ENCODE measurements around the gene SNAP29. TPM values are rescaled to one million over a fixed set of nuclear protein-coding genes. Genes with fewer than 3 reads are reported as not detected.

The SNAP29 gene
- total and polyA plus RNA-seq, 9 of the 15 experiments (the other 6 are each of a cell fraction or from before 2014, with no cell fraction given), result 19.5 to 250 (median 75.9) TPM

GRCh38 chr22:20847318-20847822, 11.4 kb upstream of the SNAP29 start (continued):
- TF ChIP-seq STAT6 (CRISPR knock-in tag; IDR thresholded peaks at IDR 0.05) (0 out of 2 replicates have a peak, but pooled peaks have one; percentile 21), RREB1 (CRISPR knock-in tag; IDR thresholded peaks at IDR 0.05) (0 out of 2 replicates have a peak, but pooled peaks have one; percentile 38), ZNF174 (CRISPR knock-in tag; IDR thresholded peaks at IDR 0.05) (peak; percentile 4; the same call in 1 of the 2 replicates), MYC (IDR thresholded peaks at IDR 0.05; ENCODE audit: low read depth, low read length) (no peak), MYC (CRISPR knock-in tag; IDR thresholded peaks at IDR 0.05; ENCODE audit: borderline replicate concordance, low read depth) (no peak), TGIF2 (CRISPR knock-in tag; IDR thresholded peaks at IDR 0.05) (0 out of 2 replicates have a peak, but pooled peaks have one; percentile 51), ZNF507 (tag; conservative IDR thresholded peaks at IDR 0.05) (no peak), ARID4B (CRISPR knock-in tag; IDR thresholded peaks at IDR 0.05) (peak; percentile 56; the same call in 1 of the 2 replicates), PYGO2 (tag; IDR thresholded peaks at IDR 0.05) (0 out of 2 replicates have a peak, but pooled peaks have one; percentile 4)
